ENCODE data around the gene AQP12A.
"Not testable (repeated sequence)": the region's sequence is repeated elsewhere in the genome, so short reads cannot be mapped to it uniquely, and the experiment has no call there.

AQP12A gene

DNA sequence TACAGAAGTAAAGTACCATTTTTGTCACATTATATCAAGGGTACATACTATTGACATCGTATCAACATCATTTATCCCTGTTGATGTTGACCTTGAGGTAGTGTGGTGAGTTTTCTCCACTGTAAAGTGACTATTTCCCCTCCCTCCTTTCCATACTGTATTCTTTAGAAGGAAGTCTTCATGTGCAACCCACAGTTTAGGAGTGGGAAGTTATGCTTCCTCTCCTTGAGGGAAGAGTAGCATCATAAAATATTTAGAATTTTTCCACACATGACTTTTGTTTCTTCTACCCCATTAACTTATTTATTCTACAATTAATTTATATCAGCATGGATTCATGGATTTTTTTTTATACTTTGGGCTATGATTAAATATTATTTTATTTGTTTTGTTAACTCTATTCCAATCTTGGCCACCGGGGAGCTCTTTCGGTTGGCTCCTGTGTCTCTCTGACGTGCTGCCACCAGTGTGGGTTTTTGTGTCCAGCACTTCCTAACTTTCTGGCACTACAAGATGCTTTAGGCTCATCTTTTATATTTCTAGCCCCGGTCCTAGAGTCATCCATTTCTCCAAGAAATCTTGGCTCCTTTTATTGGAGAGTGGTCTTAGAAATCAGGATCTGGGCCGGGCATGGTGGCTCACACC is 28.0 kb upstream of the AQP12A start:
- no peak for DNase-seq

DNA sequence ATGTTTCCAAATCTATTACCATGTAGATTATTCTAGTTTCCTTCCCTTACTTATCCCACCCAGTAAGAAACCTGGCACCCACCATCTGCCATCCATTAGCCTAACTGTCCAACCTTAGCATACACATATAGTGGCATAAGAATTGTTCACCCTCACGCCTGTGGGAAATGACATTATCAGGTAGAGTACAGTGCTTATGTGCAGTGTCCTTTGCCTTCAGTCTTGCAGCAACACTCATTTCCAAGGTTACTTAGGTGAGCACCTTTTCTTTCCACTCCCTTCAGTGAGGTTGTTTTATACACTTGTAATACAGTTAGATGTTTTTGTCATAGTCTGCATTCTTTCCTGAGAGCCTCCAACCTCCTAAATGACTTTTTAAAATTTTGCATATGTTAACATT is 27.0 kb upstream of the AQP12A start:
- DNase-seq = no peak

DNA sequence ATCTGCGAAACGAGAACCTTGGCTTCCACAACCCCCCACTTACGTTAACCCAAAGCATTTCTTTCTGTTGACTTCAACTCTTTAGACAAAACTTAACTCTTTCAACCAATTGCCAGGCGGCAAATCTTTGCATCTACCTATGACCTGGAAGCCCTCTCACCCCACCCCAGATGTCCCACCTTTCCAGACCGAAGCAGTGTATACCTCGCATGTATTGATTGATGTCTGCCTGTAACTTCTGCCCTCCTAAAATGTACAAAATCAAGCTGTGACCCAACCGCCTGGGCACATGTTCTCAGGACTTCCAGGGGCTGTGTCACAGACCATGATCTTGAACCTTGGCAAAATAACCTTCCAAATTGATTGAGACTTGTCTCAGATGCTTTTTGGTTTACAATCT is 21.3 kb upstream of the AQP12A start:
- DNase-seq = no peak

DNA sequence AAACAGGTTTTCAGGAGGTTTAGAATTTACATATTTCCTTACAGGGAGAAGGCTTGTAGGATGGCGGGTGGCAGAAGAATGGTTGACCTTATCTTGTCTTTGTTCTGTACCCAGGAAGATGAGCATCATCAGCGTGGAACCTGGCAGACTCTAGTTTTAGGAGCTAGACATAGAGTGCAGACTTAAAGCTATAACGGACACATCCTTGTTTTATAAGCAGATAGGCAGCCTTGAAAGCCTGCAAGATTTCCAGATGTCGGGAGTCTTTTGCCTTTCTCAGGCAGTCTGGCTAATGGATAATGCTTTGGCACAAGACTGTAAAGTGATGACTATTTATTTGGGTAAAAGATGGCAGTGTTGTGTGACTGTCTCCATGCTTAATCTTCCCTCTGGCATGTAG is 20.7 kb upstream of the AQP12A start:
- no peak for DNase-seq

DNA sequence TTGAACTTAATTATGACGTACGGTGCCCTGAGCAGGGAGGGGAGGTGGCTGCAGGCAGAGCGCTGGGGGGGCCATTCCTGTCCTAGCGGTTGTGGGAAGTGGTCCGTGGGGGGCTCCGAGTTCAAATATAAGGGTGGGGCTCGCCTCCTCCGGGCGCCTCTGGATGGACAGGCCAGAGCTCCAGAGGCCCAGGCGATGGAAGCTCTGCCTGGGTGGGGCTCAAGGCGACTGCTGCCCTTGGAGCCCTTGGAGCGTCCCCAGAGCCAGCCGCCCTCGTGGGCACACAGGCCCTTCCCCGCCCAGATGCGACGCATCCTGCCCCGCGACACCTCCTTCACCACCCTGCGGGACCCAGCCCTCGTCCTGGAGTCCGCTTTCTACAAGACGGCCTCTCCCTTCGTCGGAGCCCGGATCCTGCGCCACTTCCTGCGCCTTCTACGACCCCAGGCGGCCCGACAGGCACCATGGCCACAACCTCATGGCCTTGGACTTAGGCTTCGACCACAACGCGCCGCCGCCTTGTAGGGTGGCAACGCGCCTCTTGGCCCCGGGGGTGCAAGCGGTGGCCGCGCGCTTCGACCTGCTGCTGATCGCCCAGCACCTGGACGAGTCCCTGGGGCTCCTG is 19.5 kb upstream of the AQP12A start:
- DNase-seq = no peak

DNA sequence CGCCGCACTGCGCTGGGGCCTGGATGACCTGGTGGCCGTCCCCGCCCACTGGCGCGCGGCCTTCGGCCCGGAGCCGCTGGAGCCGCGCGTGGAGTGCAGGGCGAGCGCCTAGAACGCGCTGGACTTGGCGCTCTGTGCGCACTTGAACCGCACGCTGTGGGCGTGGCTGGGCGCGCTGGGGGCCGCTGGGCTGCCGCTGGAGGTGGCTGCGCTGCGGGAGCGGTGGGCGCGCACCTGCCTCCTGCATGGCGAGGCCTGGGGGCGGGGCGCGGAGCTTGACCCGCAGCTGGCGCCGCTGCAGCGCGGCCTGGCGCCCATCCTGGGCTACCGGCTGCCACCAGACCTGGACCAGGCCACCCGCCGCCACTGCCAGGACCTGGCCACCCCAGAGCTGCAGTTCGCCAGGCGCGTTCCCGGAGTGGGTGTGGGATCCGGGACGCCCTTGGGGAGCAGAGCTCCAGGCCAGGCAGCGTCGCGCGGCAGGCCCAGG is 18.9 kb upstream of the AQP12A start:
- DNase-seq = no peak

DNA sequence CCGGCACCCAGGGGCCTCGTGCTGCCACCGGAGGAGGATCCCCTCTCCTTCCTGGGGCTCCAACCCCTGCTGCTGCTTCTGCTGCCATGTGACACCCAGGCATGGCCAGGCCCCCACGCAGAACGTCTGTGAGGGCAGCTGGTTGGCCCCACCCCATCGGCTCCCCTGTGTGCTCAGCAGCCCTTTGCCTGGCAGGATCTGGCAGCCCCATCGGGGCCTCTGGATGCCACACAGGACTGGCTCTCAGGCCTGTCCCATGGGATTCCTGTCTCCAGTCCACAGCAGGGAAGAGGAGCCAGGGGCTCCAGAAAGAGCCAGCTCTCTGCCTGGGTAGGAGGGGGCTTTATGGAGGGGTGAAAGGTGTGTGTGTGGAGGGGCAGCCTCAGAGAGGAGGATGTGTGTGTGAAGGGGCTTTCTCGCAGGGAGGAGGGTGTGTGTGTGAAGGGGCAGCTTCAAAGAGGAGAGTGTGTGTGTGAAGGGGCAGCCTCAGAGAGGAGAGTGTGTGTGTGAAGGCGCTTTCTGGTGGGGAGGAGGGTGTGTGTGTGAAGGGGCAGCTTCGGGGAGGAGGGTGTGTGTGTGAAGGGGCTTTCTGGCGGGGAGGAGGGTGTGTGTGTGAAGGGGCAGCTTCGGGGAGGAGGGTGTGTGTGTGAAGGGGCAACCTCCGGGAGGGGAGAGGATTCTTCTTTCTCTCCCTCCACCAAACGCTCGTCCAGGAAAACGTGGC is 17.0 kb upstream of the AQP12A start:
- not testable (repeated sequence) for DNase-seq

DNA sequence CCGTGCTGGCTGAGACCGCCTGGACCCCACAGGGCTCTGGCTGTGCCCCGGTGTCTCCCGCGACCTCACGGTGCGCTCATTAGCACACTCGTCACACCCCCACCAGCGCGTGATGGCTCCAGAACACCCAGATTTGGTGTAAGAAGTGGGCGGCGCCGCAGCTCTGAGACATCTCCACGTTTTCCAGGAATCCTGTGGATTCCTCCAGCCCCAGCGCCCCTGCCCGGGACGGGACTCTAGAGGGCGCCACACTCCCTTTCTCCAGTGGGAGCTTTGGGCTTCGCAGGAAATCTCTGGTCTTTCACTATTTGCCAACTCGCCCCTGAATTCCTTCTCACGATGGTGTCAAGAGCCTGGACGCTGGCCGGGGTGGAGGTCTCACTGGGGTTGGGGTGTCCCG is 16.3 kb upstream of the AQP12A start:
- DNase-seq = not testable (repeated sequence)

DNA sequence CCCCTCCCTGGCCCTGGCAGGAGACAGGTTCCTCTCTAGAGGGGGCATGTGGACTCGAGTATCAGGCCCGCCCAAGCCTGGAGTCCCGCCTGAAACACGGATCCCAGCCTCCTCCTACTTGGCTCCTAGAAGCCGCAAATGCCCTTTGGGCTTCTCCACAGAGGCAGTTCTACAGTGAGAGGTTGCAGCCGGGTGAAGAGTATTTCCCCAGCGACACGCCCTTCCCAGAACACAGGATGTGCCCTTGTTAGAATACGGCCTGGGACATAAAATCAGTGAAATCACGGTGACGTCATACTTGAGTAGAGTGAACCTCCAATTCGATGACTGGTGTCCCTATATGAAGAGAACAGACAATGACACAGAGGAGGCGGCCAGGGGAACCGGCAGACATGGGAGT is 13.6 kb upstream of the AQP12A start:
- DNase-seq = not testable (repeated sequence)

DNA sequence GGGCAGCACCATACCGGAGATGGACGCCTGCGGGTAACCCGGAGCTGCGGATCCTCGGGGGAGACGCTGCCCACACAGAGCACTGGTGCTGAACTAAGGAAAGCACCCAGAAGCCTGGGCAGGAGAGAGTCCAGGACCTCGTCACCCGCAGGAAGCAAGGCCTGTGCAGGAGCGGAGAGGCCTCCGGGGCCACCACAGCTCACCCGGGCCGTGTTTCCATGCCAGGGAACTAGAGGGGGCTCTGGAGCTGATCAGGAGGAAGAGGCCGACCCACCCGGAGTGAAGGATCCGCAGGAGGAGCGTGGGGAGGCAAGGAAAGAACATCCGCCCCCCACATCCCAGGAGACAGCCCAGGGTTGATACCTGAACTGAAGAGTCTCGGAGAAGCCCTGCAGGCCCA is 12.8 kb upstream of the AQP12A start:
- DNase-seq = not testable (repeated sequence)

DNA sequence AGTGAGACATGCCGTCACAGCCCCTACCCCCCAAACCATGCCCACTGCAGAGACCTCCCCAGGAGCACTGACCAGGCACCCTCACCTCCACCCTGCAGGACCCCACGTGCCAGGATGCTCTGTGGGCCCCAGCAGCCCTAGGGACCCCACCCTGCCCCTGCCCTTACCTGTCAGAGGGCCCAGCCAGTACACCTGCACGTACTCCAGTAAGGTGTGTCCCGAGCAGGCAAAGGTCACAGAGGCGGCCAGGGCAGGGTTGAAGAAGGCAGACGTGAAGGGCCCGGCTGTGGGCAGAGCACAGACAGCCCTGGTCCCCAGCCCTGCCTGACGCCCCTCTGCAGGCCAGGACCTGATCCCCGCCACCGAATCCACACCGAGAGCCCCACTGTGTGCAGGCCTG is 11.5 kb upstream of the AQP12A start:
- DNase-seq = not testable (repeated sequence)

DNA sequence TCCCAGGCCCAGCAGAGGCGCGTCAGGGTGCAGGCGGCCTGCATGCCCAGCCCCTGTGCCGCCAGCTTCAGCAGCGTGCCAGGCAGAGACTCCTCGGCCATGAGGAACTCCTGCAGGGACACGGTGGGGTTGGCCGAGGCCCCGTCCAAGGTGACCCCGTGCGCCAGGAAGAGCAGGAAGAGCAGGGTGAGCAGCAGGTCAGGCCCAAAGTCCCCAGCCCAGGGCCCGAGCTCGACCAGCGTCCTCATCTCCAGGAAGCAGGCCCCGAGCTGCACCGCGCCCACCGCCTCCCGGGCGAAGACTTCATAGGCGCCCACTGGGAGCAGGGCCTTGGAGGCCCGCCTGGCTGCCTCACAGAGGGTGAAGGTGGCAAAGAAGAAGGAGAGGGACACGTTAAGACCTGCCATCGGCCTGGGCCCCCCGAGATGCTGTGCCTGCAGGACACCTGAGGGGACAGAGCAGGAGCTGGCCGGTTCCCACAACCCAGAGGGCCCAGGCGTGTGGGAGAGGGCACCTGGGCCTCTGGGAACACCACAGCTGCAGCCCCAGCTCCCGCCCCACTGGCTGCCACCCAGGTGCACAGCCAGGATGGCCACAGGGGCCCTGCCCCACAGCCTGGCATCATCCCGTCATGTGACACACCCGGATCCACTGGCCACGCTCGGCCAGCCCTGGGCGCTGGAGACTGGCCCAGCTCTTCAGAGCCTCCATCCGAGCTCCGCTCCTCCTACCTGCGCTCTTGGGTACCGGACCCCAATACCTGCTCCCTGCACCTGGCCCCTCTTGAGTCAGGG is 9.0 kb upstream of the AQP12A start, which contains the start of gene AQP12B:
Gene AQP12B (minus strand): TSS at position 455 of the 794 bp plus-strand sequence. CDS start 48 bp downstream, at position 407.
- DNase-seq = not testable (repeated sequence)

DNA sequence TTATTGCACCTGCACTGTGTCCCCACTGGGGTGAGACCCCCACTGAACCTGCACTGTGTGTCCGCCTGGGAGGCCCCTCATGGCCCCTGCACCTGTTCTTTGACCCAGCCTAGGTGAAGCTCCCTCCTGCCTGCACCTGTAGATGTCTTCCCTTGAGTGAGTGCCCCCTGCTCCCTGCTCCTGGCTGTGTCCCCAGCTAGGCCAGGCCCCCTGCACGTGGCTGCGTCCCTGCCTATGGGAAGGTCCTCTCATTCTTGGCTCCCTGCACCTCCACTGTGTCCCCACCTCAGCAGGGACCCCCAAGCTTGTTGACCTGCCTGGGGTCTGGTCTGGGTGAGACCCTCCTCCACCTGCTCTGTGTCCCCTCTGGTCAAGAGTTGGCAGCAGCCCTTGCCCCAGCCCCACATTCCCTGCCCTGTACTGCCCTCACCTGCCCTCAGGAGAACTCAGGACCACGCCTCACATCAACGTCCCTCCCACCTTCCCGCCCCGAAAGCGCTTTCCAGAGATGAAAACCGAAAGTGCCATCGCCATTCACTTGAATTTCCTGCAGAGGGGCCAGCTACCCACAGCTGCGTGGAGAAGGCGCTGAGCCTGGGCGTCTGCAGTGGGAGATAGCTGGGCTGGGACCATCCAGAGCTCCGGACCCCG is 8.2 kb upstream of the AQP12A start:
- DNase-seq = not testable (repeated sequence)

DNA sequence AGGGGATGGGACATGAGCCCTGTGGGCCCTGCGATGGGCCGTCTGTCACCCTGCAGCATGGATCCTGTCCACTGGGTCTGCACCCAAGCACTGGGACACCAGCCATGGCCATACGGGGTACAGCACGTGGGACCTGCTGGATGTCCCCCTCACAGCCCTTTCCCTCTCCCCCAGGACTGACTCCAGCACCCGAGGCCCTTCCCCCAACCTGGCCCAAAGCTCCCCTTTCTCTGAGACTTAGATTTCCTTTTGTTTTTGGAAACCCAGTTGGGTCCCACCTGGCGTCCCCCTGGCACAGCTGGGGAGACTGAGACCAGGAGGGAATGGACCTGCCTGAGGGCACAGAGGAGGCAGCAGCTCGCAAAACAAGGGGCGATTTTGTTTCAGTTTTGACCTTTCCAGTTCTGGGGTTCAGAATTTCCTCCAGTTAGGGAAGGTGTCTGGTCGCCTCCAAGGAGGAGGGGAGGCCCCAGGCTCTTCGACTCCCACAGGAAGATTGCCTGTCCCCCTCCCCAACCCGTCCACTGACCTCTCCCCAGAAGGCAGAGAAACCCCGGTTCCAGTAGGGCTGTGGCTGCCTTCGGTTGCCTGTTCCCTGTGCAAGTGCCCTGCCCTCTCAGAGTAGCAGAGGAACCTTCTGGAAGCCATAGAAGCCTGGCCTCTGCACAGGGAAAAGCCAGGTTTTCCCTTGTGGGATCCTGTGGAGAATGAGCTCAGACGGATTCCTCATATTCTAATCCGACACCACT is 7.5 kb upstream of the AQP12A start:
- not testable (repeated sequence) for DNase-seq

DNA sequence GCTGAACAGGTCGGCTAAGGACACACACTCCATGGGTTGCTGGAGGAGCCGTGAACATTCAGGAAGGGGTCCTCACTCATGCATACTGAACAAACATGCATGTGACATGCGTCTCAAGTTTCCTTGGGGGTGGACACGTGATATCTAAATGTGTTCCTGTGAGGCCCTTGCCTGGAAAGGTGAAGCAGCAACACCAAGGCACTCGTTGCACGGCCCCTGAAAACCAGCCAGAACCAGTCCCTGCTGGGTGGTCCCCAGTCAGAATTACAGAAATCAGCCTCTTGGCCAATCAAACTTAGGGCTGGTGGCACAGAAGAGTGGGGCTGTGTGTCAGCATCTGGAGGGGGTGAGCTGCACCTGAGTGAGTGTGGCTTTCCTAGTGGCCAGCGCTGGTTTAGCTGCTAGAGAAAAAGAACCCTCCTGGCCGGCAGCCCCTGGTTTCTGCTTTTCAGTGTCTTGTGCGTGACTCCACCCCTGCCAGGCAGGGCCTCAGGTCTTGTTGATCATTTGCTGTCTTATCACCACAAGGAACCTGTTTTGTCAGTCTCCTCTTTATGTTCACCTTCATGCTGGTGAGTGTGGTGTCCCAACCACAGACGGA is 5.8 kb upstream of the AQP12A start:
- DNase-seq = no peak

DNA sequence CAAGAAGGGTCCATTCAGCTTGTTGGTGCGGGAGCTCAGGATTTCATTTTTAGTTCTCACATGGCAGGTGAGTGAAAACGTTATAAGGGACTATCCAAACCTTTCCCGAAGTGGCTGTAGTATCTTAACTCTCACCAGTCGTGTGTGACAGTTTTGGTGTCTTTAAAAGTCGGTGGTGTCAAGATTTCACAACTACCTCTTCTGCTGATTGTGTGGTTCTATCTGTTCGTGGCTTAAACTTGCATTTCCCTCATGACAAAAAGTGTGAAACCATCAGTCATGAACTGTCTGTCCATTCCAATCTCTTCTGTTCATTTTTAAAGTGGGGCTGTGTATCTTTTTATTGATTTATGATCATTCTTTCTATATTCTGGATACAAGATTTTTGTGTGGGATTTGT is 5.2 kb upstream of the AQP12A start:
- no peak for DNase-seq

DNA sequence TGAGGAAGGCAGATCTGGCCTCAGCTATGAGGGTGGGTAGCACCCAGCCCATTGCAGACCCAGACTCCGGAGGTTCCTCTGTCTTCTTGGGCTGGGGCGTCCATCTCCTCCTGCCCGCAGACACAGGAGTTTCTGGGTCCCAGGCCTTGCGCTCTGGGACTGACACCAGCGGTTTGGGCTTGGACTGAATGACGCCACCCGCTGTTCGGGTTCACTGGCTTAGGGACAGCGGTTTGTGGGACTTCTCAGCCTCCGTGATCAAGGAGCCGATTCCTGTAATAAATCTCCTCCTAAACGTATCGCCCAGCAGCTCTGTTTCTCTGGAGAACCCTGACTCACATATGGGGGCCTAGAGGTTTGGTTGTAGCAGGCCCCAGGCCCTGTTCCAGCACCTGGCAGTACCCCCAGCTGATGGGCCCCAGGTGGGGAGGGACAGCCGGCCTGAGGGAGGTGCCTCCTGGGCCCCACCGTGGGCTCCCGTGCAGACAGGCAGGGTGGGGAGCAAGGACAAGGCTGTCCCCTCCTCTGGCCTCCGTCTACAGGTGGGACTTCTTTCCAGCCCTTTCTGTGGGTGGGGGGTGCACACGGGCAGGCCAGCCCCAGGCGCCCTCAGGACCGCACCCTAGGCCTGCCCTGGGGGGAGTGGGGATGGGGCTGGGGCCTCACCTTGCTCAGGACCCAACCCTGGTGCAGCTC is 4.5 kb upstream of the AQP12A start:
- no peak for DNase-seq

DNA sequence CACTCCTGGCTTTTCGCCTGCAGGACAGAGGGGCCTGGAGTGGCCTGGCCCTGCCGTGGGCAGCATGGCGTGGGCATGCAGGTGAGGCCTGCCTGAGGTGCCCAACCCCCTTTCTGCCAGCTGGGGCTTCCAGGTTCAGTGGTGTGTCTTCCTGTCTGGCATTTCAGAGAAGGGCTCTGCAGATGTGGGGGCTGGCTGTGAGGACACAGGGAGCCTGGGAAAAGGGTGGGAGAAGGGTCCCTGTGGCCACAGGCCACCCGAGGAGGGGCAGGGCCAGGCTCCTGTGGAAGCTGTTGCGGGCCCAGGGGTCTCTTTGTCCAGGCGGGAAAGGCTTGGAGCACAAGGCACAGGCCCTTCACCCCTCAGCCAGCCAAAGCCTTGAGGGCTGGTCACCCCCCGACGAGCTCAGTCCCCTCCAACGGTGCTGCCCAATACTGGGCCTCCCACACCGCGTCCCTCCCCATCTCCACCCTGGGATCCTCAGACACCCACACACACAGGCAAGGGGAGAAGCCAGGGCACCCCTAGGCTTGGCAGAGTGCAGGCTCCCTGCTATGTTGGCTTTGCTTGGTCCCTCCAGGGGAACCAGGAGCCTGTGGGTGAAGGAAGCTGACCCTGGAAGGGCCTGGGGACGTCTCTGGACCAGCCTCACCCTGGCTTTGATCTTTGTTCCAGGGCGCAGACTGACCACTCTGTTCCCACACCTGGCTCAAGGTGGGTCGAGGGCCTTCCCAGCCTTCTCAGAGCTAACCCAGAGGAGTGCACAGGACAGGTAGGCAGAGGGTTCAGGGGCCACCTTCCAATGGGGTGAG is 3.7 kb upstream of the AQP12A start:
- DNase-seq = no peak

DNA sequence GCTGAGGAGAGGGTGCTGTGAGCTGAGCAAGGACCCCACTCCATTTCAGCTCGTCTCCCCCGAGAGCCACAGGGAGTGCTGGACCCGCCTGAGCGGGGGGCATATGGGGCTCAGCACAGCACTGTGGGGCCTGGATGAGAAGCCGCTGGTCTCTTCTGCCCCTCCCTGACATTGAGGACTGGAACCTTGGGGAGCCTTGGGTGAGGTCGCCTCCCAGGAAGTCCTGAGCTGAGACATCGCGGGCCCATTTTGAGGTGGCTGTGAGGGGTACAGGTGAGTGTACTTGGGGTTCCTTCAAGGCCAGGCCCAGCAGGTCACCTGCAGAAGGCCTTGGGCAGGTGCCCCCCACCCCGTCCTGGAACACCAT is 3.1 kb upstream of the AQP12A start:
- DNase-seq = no peak

DNA sequence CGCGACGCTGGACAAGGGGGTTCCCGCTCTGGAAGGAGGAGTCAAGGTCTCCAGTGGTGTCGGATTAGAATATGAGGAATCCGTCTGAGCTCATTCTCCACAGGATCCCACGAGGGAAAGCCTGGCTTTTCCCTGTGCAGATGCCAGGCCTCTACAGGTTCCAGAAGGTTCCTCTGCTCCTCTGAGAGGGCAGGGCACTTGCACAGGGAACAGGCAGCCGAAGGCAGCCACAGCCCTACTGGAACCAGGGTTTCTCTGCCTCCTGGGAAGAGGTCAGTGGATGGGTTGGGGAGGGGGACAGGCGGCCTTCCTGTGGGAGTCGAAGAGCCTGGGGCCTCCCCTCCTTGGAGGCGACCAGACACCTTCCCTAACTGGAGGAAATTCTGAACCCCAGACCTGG is 1.7 kb upstream of the AQP12A start:
- no peak for DNase-seq
